Liver (tissue), 9 donors: ENCODE data around the gene OR51L1. TPM values are rescaled to one million over a fixed set of nuclear protein-coding genes. Genes with fewer than 3 reads are reported as not detected.

Experiments used
- DNase-seq: peaks from one replicate; pipeline ENCODE4 v3.0.0-alpha.2; 2017; ENCODE audit warnings: low spot score
- H3K27ac ChIP-seq, 2 donors: one replicate each; pipeline ENCODE4 v1.7.0; 2013; ENCODE audit warnings: inconsistent platforms in 2 of 2, low read length in 2 of 2, control low read depth in 1 of 2, low read depth in 1 of 2, mild to moderate bottlenecking in 1 of 2
- H3K27me3 ChIP-seq, 4 donors: one replicate each; pipeline versions ENCODE4 v1.6.1 to v1.7.0; 2013; ENCODE audit warnings: low read length in 3 of 4, inconsistent platforms in 1 of 4, mild to moderate bottlenecking in 1 of 4, moderate library complexity in 1 of 4; ENCODE audit not compliant: control insufficient read depth in 4 of 4, insufficient read depth in 4 of 4
- H3K36me3 ChIP-seq, 4 donors: one replicate each; pipeline versions ENCODE4 v1.6.1 to v1.7.0; 2013; ENCODE audit warnings: low read length in 3 of 4, mild to moderate bottlenecking in 3 of 4, low read depth in 1 of 4, moderate library complexity in 1 of 4; ENCODE audit not compliant: control insufficient read depth in 4 of 4, insufficient read depth in 3 of 4
- H3K4me1 ChIP-seq, 4 donors: one replicate each; pipeline versions ENCODE4 v1.6.1 to v1.7.0; 2013; ENCODE audit warnings: low read length in 3 of 4, mild to moderate bottlenecking in 3 of 4, moderate library complexity in 1 of 4; ENCODE audit not compliant: control insufficient read depth in 4 of 4, insufficient read depth in 4 of 4
- H3K4me3 ChIP-seq, 3 donors: one replicate each; pipeline versions ENCODE4 v1.6.1 to v1.7.0; 2013; ENCODE audit warnings: low read length in 3 of 3, control low read depth in 1 of 3, low read depth in 1 of 3, mild to moderate bottlenecking in 1 of 3
- H3K9ac ChIP-seq, 2 donors: one replicate each; pipeline ENCODE4 v1.7.0; 2013; ENCODE audit warnings: low read length in 2 of 2, mild to moderate bottlenecking in 2 of 2, moderate library complexity in 2 of 2, control low read depth in 1 of 2, low read depth in 1 of 2
- H3K9me3 ChIP-seq, 4 donors: one replicate each; pipeline versions ENCODE4 v1.6.1 to v1.7.0; 2013; ENCODE audit warnings: low read length in 3 of 4; ENCODE audit not compliant: control insufficient read depth in 4 of 4
- ATF3 ChIP-seq: IDR thresholded peaks from 2 replicates; pipeline ENCODE4 v1.6.1; 2016; ENCODE audit warnings: antibody characterized with exemption
- EGR1 ChIP-seq, 2 donors: IDR thresholded peaks; 2 replicates each; pipeline ENCODE4 v1.6.1; 2016 to 2018; ENCODE audit warnings: antibody characterized with exemption in 2 of 2, low read depth in 2 of 2
- FOXA1 ChIP-seq: IDR thresholded peaks from 2 replicates; pipeline ENCODE4 v1.6.1; 2016; ENCODE audit warnings: antibody characterized with exemption
- FOXA2 ChIP-seq: IDR thresholded peaks from 2 replicates; pipeline ENCODE4 v1.6.1; 2016; ENCODE audit warnings: antibody characterized with exemption
- GABPA ChIP-seq, 2 donors: IDR thresholded peaks in 1 of 2; conservative IDR thresholded peaks in 1 of 2; 2 replicates each; pipeline ENCODE4 v1.6.1; 2016; ENCODE audit warnings: antibody characterized with exemption in 2 of 2, mild to moderate bottlenecking in 1 of 2, moderate library complexity in 1 of 2
- HNF4A ChIP-seq, 2 donors: conservative IDR thresholded peaks; 2 replicates each; pipeline ENCODE4 v1.6.1; 2016; ENCODE audit warnings: antibody characterized with exemption in 2 of 2, mild to moderate bottlenecking in 2 of 2
- HNF4G ChIP-seq: IDR thresholded peaks from 2 replicates; pipeline ENCODE4 v1.6.1; 2016; ENCODE audit warnings: antibody characterized with exemption
- JUND ChIP-seq, 2 donors: IDR thresholded peaks; 2 replicates each; pipeline ENCODE4 v1.6.1; 2016; ENCODE audit warnings: antibody characterized with exemption in 2 of 2
- MAX ChIP-seq: IDR thresholded peaks from 2 replicates; pipeline ENCODE4 v1.6.1; 2016; ENCODE audit warnings: antibody characterized with exemption
- NR2F2 ChIP-seq: IDR thresholded peaks from 2 replicates; pipeline ENCODE4 v1.6.1; 2016; ENCODE audit warnings: antibody characterized with exemption
- RAD21 ChIP-seq, 2 donors: IDR thresholded peaks; 2 replicates each; pipeline ENCODE4 v1.6.1; 2016; ENCODE audit warnings: antibody characterized with exemption in 2 of 2, mild to moderate bottlenecking in 2 of 2
- REST ChIP-seq: IDR thresholded peaks from 2 replicates; pipeline ENCODE4 v1.6.1; 2016; ENCODE audit warnings: antibody characterized with exemption, mild to moderate bottlenecking
- RXRA ChIP-seq, 2 donors: IDR thresholded peaks; 2 replicates each; pipeline ENCODE4 v1.6.1; 2017 to 2018; ENCODE audit warnings: antibody characterized with exemption in 2 of 2, mild to moderate bottlenecking in 1 of 2
- SP1 ChIP-seq: IDR thresholded peaks from 2 replicates; pipeline ENCODE4 v1.6.1; 2018; ENCODE audit warnings: antibody characterized with exemption, mild to moderate bottlenecking
- YY1 ChIP-seq: IDR thresholded peaks from 2 replicates; pipeline ENCODE4 v1.6.1; 2016; ENCODE audit warnings: antibody characterized with exemption, mild to moderate bottlenecking
- ZBTB33 ChIP-seq: IDR thresholded peaks from 2 replicates; pipeline ENCODE4 v1.6.1; 2016; ENCODE audit warnings: antibody characterized with exemption
- WGBS: extraction: QIAGEN DNeasy Blood & Tissue Kit; methylation state at CpG from one replicate; pipeline ENCODE4 v1.1.7; 2013; 5-methylcytosine and 5-hydroxymethylcytosine counted together
- polyA plus RNA-seq, 2 donors: library from polyadenylated mRNA; stranded (reverse) in 1 of 2; unstranded in 1 of 2; fragments of 200-250 nt in 1 of 2; fragments of >200 nt in 1 of 2; fragmentation: Nextera tagmentation in 1 of 2; extraction: Ambion mirVana in 1 of 2; gene quantifications; one replicate each; pipeline versions ENCODE4 v1.2.1 to v1.2.3, GENCODE V29; 2013 to 2015
- total RNA-seq, 2 donors: library from RNA; depleted of rRNA; stranded (reverse); fragments of >200 nt; gene quantifications; one replicate each; pipeline ENCODE4 v1.2.3, GENCODE V29; 2014
- donor health status: healthy.
- donor health status: healthy.
- donor health status: healthy.
- donor health status: healthy.
- donor health status: healthy.

The OR51L1 gene
- total and polyA plus RNA-seq, 4 donors = not detected

GRCh38 chr11:5038341-5038740, 43.7 kb downstream of the OR51L1 start:
- Histone ChIP-seq H3K36me3 (no peaks in the 10 kb centered on the region), H3K9me3 (no peaks in the 10 kb centered on the region), H3K9ac (no peak overlapping the region), H3K27me3 (peaks cover 0 to 4% (median 0%) of the 10 kb centered on the region in 4 donors), H3K4me1 (no peaks in the 10 kb centered on the region), H3K27ac (no peak overlapping the region), H3K4me3 (no peak overlapping the region)
- 88% methylated on average over 1 of the region's 1 CpG for WGBS
- TF ChIP-seq HNF4A (conservative IDR thresholded peaks at IDR 0.05) (no peak), JUND (IDR thresholded peaks at IDR 0.05) (no peak), NR2F2 (no peak), RXRA (IDR thresholded peaks at IDR 0.05) (no peak), ZBTB33 (no peak), EGR1 (IDR thresholded peaks at IDR 0.05; ENCODE audit: low read depth in 2 of 2) (no peak), RAD21 (IDR thresholded peaks at IDR 0.05) (no peak), REST (no peak), HNF4G (no peak), FOXA2 (no peak), FOXA1 (no peak)
- DNase-seq = no peak

DNA sequence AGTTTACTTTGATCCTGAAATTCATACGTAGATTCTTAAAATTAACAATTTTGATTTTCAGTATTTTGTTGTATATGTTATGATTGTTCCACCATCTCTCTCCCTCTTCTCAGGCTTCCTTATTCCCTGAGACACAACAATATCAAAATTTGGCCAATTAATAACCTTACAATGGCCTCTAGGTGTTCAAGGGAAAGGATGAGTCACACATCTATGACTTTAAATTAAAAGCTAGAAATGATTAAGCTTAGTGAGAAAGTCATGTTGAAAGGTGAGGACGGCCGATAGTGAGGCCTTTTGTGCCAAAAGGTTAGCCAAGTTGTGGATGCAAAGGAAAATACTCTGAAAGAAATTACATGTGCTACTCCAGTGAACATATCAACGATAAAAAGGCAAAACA, 46.2 kb downstream of the OR51L1 start:
- no peak overlapping the region for H3K27ac ChIP-seq
- no peak for DNase-seq
- no peaks in the 10 kb centered on the region for H3K9me3 ChIP-seq
- TF ChIP-seq JUND (IDR thresholded peaks at IDR 0.05) (no peak), ATF3 (no peak), RXRA (IDR thresholded peaks at IDR 0.05) (no peak), GABPA (IDR thresholded peaks at IDR 0.05 in 1 of 2, conservative IDR thresholded peaks at IDR 0.05 in 1 of 2) (no peak), FOXA2 (no peak), HNF4A (conservative IDR thresholded peaks at IDR 0.05) (no peak)
- H3K4me1 ChIP-seq = no peaks in the 10 kb centered on the region
- H3K9ac ChIP-seq = no peak overlapping the region
- H3K4me3 ChIP-seq = no peak overlapping the region
- no peaks in the 10 kb centered on the region for H3K36me3 ChIP-seq
- WGBS = 49% methylated on average over 4 of the region's 4 CpGs
- peaks cover 0 to 4% (median 0%) of the 10 kb centered on the region in 4 donors for H3K27me3 ChIP-seq

- Histone ChIP-seq H3K4me3 (no peak overlapping the region), H3K9me3 (no peaks in the 10 kb centered on the region), H3K27ac (no peak overlapping the region), H3K36me3 (no peaks in the 10 kb centered on the region), H3K27me3 (no peaks in the 10 kb centered on the region), H3K4me1 (no peaks in the 10 kb centered on the region), H3K9ac (no peak overlapping the region)
- DNase-seq = no peak
- WGBS = 71% methylated on average over 3 of the region's 3 CpGs
- TF ChIP-seq NR2F2 (no peak), JUND (IDR thresholded peaks at IDR 0.05) (no peak), MAX (no peak), ATF3 (no peak), YY1 (no peak), HNF4A (conservative IDR thresholded peaks at IDR 0.05) (no peak), SP1 (no peak), HNF4G (no peak)
Observed at GRCh38 chr11:5042091-5042490, 47.4 kb downstream of the OR51L1 start.
